GM03348 (cell line): Measurements from ENCODE around the gene FBXL14.

ENCODE experiments used
- DNase-seq: peaks from one replicate; pipeline ENCODE4 v3.0.0; 2012; ENCODE audit warnings: low spot score

The FBXL14 gene

DNA sequence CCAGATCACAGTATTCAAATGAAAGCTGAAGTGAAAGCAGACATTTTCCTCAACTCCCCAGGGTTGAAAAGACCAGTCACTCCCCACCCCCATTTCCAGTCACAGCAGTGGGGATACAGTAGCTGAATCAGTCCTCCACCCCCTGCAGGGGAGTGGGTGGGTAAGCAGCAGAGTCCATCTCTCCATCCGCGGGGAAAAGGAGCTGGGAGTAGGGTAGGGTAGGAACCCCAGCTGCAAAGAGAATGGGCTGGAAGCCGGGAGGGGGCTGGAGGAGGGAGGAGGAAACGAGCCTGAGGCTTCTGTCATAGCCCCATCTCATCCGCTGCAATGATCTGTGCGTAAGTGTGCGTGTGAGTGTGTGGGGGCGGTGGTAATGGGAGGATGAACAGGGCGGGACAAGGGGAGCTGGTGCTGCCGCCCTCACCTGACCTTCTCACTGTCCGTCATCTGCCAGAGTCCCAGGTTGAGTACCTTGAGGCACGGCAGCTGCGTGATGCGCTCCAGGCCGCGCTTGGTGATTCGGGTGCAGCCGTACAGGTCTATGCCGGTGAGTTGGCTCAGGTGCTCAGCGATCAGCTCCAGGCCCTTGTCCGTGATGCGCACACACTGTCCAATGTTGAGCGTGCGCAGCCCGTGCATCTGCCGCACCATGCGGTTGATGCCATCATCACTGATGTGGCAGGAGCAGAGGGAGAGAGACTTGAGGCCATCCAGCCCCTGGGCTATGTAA lies 1.8 kb downstream of the FBXL14 start:
- DNase-seq = peak; percentile 55

DNA sequence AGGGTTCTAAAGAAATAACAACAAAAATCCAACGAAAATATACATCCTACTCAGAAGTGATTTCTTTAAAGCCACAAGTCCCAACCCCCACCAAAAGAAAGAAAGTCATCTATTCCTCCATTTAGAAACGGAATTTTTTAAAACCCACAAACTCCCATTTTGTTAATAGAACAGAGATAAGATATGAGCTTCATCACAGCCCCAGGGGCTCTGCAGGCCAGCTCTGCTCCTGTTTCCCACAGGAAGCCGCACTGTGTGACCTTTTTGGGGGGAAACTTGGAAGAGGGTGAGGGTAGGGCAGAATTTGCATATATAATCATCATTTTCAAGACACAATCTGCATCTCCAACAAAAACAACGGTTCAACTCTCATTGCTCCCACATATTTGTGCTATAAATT lies 2.8 kb downstream of the FBXL14 start:
- no peak for DNase-seq

DNA sequence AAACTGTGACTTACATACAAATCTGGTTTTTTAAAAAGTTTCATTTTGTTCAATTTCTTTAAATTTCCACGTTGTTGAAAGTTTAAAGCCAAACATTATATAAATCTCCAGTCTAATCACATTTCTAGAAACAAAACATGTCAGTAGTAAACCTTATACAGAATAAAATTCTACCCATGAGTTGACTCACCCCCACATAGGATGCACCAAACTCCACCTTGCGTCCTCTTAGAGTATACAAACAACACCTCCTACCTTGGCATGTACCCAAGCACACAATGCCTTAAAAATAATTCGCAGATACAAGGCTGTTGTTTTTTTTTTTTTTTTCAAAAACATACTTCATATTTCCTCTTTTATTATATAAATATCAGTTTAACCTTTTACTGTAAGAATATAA lies 3.3 kb downstream of the FBXL14 start:
- DNase-seq = no peak

DNA sequence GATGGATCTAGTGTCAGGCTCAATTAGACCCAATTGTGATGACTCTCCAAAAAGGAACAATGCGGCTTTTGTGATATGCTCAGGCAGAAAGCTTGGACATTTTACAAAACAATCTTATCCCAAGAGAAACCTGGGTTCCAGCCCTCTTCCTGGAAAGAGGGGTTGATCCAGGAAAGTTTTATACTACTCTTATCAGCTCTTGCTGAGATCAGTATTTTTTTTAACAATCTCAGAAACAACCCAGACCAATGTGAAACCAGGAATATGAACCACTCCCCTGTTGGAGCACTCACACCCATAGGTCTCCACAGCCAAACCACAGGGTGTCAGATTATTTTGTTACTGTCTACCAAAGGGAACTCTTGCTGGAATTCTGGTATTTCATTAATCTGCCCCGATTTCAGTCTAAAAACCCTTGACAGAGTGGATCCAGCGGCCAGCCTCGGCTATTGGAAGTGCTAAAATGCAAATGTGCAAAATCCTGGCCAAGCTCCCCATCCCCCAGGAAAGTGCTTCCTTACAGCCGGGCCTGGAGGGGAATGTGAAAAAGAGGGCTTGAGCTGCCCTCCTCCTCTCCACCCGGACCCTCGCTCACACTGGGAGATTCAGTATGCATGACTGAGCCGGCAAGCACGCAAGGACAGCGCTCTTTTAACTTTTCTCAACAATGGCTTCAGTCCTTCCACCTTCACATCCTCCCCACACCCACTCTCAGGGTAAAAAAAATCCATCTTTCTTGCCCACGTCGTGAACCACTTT lies 4.0 kb downstream of the FBXL14 start:
- DNase-seq = peak; percentile 67

DNA sequence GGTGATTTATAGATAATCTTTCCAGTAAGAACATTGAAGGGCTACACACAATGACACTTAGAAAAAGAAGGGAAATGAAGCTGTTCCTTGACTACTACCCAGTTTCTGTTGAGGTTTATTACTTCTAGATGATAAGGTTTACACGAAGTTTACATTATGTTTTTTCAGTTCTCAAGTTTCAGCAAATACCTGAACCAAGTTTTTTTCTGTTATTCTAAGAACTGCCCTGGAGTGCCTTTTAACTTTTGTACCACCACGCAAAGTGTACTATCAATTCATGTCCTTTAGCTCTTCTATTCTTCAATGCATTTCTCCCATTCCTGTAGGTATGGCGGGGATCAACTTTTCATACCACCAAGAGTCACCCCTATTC lies 5.8 kb downstream of the FBXL14 start:
- no peak for DNase-seq

DNA sequence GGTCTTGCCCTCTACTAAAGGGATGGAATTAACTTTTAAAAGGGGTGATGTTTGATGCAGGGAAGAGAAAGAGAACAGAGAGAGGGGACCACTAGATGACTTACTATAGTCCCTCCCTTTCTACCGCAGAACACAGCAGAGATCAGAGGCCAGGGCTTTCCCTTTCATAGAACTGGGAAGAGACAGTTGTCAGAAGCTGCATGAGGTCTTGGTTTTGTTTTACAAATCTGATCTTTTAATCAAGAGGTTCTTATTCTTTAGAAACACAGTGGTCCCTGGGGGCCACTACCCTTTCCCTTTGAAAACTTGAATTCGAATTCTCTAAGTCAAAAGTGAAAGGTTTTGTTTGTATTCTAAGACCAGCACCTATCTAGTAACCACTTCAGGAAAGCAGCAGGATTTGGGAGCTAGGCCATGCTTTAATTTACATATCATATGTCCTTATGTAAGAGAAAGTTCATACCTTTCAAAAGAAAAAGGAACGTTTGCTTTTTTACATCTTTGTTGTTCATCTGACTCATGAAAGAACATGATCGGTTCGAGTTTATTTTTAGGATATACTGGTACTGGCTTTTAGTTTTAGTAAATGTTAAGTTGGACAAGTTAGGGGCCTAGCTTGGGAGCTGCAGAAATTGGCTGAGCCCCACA lies 6.3 kb downstream of the FBXL14 start:
- DNase-seq = no peak

DNA sequence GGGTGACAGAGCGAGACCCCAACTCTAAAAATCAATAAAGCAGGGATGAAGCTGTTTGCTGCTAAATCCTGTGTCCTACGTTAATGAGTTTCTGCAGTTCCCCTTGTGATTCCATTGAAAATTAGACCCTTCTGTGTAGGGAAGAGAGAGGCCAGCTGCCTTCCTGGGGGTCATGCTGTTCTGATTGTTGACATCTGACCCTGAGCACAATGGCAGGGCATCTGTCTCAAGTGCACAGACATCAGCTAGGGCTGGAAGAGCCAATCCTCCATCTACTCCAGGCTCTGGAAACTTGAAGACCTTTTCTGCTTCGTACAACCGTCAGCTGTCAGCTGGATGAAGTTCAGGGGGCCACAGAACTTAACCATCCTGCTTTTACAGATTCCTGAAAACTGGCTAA lies 10.1 kb downstream of the FBXL14 start:
- DNase-seq = no peak

DNA sequence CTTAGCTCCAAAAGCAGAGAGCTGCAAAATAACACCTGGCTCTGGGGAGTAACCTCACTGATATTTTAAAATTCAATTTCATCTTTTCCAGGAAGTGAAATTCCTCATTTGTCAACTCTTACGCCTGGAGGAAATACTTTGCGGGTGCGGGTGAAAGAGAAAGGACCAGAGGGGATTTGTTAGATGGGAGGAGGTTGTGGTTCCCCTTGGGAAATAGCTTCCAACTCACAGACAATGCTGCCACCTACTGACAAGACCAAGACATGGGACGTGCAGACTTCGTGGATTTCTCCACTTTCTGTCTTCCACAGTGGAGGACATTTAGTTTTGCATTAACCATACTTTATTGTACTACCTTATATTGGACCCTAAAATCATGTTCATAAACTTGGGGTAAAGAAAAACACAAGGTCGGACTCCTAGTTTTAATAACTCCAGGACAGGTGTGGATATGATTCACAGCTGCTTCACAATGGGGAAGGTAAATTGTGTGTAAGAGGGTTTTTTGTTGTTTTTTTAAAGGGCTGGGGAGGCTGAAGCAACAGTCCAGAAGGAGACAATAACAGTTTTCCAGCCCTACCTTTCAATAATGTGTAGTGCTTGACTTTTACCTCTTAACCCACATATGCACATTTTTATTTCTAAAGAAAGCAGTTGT lies 10.8 kb downstream of the FBXL14 start:
- peak; percentile 88 for DNase-seq

DNA sequence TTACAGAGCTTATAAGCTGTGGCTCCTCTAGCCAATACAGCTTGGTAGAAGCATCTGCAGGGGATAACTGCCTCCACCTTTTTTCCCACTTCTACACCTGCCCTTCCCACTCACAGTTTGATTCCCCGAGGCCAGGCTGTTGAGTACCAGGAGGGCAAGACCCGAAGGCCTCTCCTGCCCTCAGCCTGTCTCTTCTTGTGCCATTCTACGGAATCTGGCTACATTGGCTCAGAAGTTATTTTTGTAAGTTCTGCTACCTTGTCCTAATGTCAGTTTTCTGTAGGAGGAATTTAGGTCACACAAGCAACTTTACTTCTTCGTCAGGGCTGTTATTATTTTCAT lies 11.7 kb downstream of the FBXL14 start:
- DNase-seq = no peak

DNA sequence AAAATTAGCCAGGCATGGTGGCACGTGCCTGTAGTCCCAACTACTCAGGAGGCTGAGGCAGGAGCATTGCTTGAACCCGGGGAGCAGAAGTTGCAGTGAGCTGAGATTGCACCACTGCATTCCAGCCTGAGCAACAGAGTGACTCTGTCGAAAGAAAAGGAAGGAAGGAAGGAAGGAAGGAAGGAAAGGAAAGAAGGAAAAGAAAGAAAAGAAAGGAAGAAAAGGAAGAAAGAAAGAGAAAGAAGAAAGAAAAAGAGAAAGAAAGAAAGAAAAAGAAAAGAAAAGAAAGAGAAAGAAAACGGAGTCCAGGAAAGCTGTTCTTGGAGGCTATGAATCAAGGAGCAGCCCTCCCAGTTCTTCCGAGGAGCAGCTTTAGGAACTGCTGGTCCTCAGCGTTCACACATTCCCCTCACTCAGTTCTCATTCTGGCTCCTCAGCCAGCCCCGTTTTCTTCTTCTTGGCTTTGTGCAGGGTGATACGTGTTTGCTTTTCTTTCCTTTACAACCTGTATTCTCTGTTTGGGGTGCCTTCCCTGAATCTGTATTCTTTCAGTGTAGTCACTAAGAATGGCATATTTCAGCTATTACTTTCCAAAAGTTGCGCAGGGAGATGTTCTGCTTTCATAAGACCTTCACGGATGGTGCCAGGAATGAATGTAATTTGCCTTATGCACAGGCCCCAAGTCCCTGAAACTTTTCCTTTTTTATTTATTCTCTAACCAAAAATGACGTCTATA lies 12.2 kb downstream of the FBXL14 start:
- DNase-seq = peak; percentile 27

DNA sequence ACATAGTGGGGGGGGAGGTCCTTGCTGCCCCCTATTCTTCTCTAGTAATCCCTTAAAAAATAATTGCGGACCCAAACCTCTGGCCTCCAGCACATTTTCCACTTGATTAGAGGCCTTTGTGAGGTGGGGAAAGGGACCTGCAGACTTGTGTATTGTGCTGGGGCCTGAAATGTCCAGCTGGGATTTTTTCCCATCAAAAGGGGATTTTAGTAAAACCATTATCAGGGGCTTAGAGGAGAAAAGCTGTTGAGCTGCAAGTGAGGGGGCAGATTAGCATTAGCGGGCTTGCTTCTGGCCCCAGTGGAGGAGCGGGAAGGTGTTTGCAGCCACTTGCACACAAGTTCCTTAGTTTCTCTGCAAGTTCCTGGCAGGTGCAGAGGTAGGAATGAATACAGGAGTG lies 13.9 kb downstream of the FBXL14 start:
- no peak for DNase-seq

DNA sequence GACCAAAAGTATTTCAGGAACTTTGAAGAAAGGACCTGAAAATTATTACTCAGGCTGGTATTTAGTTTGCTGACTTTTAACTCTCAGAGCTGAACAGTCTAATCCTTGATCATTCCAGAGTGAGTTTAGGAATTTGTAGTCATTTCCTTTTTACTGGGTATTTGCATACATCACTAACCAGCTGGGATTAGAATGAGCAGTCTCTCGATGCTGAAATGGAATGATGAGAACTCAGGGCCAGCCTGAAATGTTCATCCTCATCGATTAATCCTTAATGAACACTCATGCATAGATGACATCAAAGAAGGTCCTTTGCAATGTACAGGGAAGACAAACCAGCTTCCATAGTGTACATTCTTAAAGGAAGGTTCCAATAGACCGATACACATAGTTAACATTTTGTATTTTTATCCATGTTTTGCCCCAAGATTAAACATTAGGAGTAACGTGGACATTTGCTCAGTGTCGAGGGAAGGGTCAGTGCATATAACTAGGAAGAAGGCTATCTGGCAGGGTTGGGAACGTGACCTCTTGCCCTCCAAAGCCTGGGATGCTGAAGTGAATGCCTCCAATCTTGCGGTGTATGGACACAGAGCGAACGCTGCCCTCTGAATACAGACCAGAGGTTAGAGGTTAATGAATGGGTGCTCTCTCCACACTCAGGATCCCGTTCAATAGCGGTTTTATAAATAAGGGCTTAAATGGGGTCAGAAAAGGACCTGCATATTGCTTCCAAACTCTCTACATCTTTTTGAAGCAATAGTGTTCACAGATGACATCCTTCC lies 14.5 kb downstream of the FBXL14 start:
- peak; percentile 59 for DNase-seq

DNA sequence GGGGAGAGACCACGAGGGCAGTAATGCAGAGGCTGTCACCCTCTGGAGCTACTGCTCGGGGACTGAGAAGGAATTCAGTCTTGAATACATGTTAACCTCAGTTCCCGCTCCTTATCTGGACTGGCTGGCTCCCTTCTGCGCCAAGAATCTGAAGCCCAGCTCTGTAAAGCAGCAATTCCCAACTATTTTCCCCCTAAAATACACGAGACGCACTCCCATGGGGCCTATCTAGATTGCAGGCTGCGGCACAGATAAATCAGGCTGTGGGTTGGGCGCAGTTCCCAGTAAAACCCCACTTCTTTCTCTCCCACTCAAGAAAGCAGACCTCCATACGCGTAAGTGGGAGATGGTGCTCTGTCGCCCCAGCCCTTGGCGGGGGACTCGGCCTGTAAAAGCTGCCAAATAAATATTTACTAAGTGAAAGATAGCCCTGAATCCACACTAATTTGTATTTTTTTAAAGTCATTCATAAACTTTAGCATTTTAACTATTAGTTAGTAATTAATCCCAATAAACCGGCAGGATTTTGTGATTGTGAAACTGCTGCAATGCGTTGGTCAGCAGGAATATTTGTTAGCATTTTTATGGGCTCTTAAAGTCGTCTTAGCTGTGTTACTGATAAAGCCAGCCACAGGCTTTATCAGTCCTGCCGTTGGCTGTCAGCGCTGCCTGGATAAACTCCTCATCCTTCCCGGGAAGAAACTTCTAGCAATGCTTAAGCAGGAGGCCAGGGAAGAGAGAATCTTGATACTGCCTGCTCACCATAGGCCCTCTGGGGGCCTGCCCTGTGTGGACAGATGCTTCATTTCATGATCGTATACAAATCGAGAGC lies 17.8 kb downstream of the FBXL14 start:
- peak; percentile 59 for DNase-seq

DNA sequence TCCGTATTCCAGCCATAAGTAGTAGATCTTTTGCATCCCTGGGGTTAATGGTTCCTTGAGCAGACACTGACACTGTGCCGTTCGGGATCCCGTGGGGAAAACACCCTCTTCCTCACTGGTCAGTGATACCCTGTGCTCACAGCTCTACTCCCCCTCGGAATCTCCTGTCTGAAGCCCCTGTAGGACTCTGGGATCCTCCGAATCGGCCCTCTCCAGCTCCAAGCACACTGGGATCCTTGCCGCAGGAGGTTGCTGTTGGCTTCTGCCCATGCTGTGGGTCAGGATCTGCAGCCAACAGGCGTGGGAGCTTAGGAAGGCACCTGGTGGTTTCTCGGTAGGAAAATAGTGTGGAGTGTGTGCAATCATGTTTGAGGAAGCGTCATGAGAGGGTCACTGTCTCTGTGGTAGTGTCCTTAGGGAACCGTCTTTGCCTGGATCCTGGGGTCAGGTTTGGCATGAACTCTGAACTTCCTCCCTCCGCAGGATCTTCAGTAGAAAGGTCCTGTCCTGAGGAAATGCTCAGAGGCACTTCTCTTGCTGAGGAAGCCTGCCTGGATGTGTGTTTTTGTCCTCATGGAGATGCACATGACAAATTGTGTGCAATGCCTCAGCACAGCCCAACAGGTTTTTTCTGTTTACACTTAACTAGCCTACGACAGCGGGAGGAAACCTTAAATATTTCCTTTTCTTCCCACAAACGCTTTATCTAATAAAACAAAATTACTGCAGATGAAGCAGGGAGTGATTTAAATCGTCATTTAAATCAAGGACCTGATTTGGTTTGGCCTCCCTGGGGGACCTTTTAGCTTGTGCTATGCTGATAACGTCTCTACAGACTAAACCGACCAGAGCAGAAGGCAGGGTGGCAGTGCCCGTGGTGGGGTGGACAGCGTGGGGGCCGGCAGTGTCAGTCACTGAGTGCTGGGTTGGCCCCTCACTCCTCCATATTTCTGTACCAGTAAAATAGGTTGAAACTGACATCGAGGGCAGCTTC lies 18.7 kb downstream of the FBXL14 start:
- no peak for DNase-seq

DNA sequence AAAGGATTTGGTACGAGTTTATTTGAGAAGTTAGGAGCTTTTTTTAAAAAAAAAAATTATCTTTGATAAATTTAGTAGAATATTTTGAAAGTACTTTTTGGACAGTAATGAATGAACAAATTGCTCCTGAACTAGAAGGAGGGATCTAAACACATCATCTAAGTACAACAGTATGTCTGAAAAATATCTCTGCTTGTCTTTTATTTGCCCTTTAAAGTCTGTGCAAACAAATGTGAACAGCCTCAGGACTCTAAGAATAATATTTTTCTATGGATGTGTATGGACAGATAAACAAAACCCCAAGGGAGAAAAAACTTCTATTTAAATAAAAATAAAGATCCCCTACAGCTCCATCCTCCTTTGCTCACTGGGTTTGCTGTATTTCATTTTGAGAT lies 19.5 kb downstream of the FBXL14 start:
- no peak for DNase-seq

DNA sequence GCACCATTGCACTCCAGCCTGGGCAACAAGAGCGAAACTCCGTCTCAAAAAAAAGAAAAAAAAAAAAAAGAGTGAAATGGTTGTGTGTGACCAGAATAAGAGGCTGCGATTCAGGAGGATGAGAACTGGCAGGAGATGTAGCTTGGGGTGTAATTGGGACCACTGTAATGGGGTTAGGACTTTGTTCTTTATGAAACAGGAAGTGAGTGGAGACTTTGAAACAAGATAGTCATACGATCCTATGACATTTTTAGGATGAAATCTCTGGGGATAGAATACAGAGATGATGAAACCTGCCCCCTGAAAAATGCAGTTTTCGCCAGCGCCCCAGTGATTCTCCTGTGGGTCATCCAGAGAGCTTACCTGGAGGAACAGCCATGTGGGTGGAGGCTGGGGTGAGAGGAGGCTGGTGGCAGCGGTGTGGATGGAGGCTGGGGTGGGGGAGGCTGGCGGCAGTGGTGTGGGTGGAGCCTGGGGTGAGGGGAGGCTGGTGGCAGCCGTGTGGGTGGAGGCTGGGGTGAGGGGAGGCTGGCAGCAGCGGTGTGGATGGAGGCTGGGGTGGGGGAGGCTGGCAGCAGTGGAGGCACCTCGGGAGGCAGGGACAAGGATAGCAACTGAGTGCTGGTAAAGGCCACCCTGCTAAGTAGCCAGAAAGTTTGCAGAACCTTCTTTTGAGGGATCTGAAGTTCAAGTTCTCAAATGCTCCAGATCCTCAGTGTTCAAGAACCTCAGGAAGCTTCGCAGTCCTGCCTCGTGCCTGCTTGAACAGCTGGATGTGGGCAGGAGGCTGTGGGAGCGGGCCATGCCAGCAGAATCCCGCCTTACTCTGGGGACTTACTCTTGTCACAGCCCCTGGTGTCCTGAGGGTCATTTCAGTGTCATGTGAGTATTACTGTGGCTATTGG lies 20.2 kb downstream of the FBXL14 start:
- DNase-seq = no peak

DNA sequence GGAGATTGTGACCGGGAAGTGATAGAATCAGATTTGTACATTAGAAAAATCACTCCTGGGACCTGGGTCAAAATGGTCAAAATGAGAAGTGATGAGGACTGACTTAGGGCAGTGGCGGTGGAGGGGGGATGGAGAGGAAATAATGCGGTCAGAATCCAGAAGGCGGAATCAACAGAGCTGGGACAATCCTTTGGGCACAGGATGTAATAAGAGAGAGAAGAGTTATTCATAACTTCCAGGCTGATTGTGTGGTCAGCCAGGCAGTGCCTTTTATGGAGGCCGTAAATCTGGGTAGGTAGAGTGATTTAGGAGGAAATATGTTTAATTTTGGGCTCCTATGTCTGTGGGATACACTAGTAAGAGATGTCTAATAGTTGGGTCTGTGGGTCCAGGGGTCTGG lies 21.6 kb downstream of the FBXL14 start:
- DNase-seq = no peak

DNA sequence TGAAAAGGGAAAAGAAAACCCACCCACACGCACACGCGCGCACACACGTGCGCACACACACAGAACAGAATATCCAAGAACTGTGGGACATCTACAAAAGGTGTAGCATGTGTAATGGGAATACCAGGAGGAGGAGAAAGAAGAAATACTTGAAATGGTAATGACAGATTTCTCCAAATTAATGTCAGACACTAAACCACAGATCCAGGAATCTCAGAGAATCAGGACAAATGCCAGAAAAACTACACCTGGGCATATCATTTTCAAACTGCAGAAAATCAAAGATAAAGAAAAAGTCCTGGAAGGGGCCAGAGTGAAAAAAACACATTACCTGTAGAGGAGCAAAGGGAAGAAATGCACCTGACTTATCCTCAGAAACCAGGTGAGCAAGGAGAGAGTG lies 26.5 kb downstream of the FBXL14 start:
- DNase-seq = no peak
